Lung (tissue), 12 donors: ENCODE data around the gene ZNF835. TPM values are rescaled to one million over a fixed set of nuclear protein-coding genes. Genes with fewer than 3 reads are reported as not detected.

Experiments used
- ATAC-seq: fragments of 200-7000 bp; cut with Tn5 transposase; one replicate; pipeline ENCODE4 v1.9.1; 2020; ENCODE audit warnings: moderate number of reproducible peaks; ENCODE audit not compliant: insufficient read depth, low FRiP score
- DNase-seq, 3 donors: peaks; one replicate each; pipeline ENCODE4 v3.0.0-alpha.2; 2013 to 2017
- H3K27ac ChIP-seq, 2 donors: one replicate each; pipeline ENCODE4 v1.5.1; 2013; ENCODE audit warnings: mild to moderate bottlenecking in 2 of 2, moderate library complexity in 2 of 2, control low read depth in 1 of 2, inconsistent platforms in 1 of 2, low read depth in 1 of 2, low read length in 1 of 2
- H3K27me3 ChIP-seq, 3 donors: one replicate each; pipeline ENCODE4 v1.5.1; 2013; ENCODE audit warnings: low read length in 2 of 3; ENCODE audit not compliant: control insufficient read depth in 3 of 3, insufficient read depth in 3 of 3
- H3K36me3 ChIP-seq, 4 donors: one replicate each; pipeline ENCODE4 v1.5.1; 2013; ENCODE audit warnings: low read length in 4 of 4, mild to moderate bottlenecking in 1 of 4, moderate library complexity in 1 of 4; ENCODE audit not compliant: control insufficient read depth in 4 of 4, insufficient read depth in 4 of 4
- H3K4me1 ChIP-seq, 5 donors: one replicate each; pipeline ENCODE4 v1.5.1; 2013; ENCODE audit warnings: low read length in 5 of 5, mild to moderate bottlenecking in 2 of 5, moderate library complexity in 1 of 5; ENCODE audit not compliant: control insufficient read depth in 5 of 5, insufficient read depth in 5 of 5
- H3K4me3 ChIP-seq: one replicate; pipeline ENCODE4 v1.5.1; 2013; ENCODE audit warnings: mild to moderate bottlenecking, control low read depth, moderate library complexity
- H3K9ac ChIP-seq, 2 donors: one replicate each; pipeline ENCODE4 v1.5.1; 2013; ENCODE audit warnings: low read length in 2 of 2, control low read depth in 1 of 2; ENCODE audit not compliant: insufficient read depth in 1 of 2
- H3K9me3 ChIP-seq, 4 donors: one replicate each; pipeline ENCODE4 v1.5.1; 2013; ENCODE audit warnings: low read length in 3 of 4, mild to moderate bottlenecking in 1 of 4, moderate library complexity in 1 of 4; ENCODE audit not compliant: control insufficient read depth in 4 of 4, insufficient read depth in 3 of 4
- WGBS, 2 donors: extraction: QIAGEN DNeasy Blood & Tissue Kit; methylation state at CpG; one replicate each; pipeline ENCODE4 v1.1.7; 2013; 5-methylcytosine and 5-hydroxymethylcytosine counted together
- polyA plus RNA-seq, 2 donors: library from polyadenylated mRNA; stranded (reverse); fragments of 200-250 nt; gene quantifications; one replicate each; pipeline ENCODE4 v1.2.1, GENCODE V29; 2013
- total RNA-seq, 2 donors: library from RNA; depleted of rRNA in 1 of 2; stranded (reverse); fragments of >200 nt in 1 of 2; gene quantifications; one replicate each; pipeline ENCODE4 v1.2.1, GENCODE V29; 2014 to 2021
- TF ChIP-seq, protein P1 (sequence below): IDR thresholded peaks from 2 replicates; pipeline ENCODE4 v1.5.1; 2012; ENCODE audit warnings: mild to moderate bottlenecking; ENCODE audit errors: control extremely low read depth, extremely low read depth
- donor health status: control.
- donor health status: control.
- donor health status: Bipolar disorder and iron deficiency.
- donor health status: healthy.
- donor health status: DM: yes; HTN: yes; CAD: no.

The ZNF835 gene
- total and polyA plus RNA-seq, 4 donors: 0.49 to 3.2 (median 1.9) TPM

DNA sequence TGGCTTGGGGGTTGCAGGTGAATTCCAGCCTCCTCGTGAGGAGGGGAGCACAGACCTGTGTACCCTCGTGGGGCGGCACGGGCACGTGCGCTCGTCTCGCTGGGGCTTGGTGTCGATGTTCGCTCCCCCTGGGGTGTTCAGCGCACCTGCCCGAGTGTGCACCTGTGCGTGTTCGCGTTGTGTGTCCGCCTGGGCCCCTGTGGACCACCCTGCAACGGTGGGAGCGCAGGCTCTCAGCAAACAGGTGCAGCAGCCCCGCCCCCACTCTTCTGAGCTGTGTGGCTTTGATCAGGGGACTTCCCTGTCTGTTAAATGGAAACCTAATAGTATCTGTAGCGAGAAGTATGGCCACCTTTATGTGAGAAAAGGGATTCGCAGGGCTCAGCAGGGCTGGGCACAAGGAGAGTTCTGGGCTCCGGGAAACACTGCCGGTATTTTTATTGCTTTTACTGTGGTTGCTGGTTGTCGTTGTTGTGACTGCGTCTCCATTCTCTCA is 28.0 kb downstream of the ZNF835 start:
- H3K36me3 ChIP-seq: no peaks in the 10 kb centered on the region
- TF ChIP-seq, protein P1, sequence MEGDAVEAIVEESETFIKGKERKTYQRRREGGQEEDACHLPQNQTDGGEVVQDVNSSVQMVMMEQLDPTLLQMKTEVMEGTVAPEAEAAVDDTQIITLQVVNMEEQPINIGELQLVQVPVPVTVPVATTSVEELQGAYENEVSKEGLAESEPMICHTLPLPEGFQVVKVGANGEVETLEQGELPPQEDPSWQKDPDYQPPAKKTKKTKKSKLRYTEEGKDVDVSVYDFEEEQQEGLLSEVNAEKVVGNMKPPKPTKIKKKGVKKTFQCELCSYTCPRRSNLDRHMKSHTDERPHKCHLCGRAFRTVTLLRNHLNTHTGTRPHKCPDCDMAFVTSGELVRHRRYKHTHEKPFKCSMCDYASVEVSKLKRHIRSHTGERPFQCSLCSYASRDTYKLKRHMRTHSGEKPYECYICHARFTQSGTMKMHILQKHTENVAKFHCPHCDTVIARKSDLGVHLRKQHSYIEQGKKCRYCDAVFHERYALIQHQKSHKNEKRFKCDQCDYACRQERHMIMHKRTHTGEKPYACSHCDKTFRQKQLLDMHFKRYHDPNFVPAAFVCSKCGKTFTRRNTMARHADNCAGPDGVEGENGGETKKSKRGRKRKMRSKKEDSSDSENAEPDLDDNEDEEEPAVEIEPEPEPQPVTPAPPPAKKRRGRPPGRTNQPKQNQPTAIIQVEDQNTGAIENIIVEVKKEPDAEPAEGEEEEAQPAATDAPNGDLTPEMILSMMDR: no peak
- H3K27ac ChIP-seq: no peak overlapping the region
- peaks cover 0 to 32% (median 3%) of the 10 kb centered on the region in 3 donors for H3K27me3 ChIP-seq
- peaks cover 0 to 37% (median 2%) of the 10 kb centered on the region in 4 donors for H3K9me3 ChIP-seq
- H3K9ac ChIP-seq: no peak overlapping the region
- ATAC-seq (no peak), DNase-seq (no peak)
- WGBS, 2 donors: 19 to 21% methylated on average over 25 of the region's 25 CpGs
- no peaks in the 10 kb centered on the region for H3K4me1 ChIP-seq
- no peak overlapping the region for H3K4me3 ChIP-seq

DNA sequence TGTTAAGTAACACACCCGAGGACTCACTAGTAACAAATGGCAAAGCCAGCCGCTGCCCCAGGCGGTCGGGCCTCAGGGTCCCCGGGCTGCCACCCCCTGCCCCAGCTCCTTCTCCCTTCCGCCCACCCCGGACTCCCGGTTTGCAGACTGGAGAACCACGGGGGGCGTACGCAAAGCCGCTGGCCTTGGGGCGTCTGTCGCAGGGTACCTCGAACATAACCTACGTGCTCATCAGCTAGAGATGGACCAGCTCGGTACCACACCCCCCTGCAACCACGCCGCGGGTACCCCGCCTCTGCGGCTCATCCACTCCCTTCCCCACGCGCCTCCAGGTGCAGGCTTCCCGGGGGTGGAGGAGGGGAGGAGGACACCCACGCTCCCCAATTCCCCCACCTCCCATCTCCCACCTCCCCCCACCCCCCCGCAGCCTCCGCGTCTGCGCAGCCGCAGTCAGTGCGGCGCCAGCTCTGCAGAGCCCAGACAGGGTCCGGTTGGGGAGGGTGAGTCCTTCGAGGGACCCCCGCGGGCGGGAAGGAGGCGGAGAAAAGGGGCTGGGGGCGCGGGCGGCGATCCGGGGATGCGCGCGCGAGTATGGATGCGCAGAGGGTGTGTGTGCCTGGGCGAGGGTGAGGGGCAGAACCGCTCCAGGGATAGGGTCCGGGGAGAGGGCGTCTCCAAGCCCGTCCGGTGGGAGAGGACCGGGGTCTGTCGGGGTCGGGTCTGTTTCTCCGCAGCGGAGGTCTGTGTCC is 28.7 kb downstream of the ZNF835 start, which contains the start of gene SMIM17:
Gene SMIM17, plus strand, starts transcription at position 449 of the 749 bp plus-strand sequence. CDS start 2,509 bp downstream, outside the sequence.
- TF ChIP-seq, protein P1: no peak

DNA sequence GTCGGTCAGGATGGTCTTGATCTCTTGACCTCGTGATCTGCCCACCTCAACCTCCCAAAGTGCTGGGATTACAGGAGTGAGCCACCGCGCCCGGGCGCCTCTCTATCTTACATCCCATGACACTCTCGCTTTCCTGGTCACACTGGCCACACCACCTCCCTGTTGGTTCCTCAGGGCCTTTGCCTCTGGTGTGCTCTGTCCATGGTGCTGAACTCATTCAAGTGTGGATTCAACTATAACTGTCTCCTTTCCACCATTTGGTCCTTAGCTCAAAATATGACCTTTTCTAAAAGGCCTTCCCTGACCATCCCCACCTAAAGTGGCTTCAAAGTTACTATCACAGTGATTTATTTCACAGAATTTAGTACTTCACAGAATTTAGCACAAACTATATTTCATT is 32.3 kb downstream of the ZNF835 start:
- ATAC-seq (no peak), DNase-seq (peak in 2 of 3 donors; percentile 48 to 57)
- Histone ChIP-seq H3K27ac (no peak overlapping the region), H3K9me3 (peaks cover 0 to 23% (median under 1%) of the 10 kb centered on the region in 4 donors), H3K36me3 (no peaks in the 10 kb centered on the region), H3K9ac (no peak overlapping the region), H3K27me3 (peaks cover 0 to 22% (median 3%) of the 10 kb centered on the region in 3 donors), H3K4me1 (no peaks in the 10 kb centered on the region), H3K4me3 (no peak overlapping the region)
- TF ChIP-seq, protein P1: no peak
- WGBS, 2 donors: 22 to 36% methylated on average over 7 of the region's 7 CpGs

More for the DNA sequence above, 28.7 kb downstream of the ZNF835 start, which contains the start of gene SMIM17:
- H3K4me1 ChIP-seq: no peaks in the 10 kb centered on the region
- H3K27me3 ChIP-seq: peaks cover 0 to 32% (median 3%) of the 10 kb centered on the region in 3 donors
- no peak within 1 kb of the TSS for H3K9ac ChIP-seq
- WGBS, 2 donors: 10 to 13% methylated on average over 49 to 60 of the region's 60 CpGs
- no peaks in the 10 kb centered on the region for H3K36me3 ChIP-seq
- H3K27ac ChIP-seq: no peak within 1 kb of the TSS
- DNase-seq: no peak
- ATAC-seq: no peak
- no peak within 1 kb of the TSS for H3K4me3 ChIP-seq
- peaks cover 0 to 37% (median 2%) of the 10 kb centered on the region in 4 donors for H3K9me3 ChIP-seq
